HepG2 (cell line): ENCODE data around the gene RBM26. TPM values are rescaled to one million over a fixed set of nuclear protein-coding genes. Genes with fewer than 3 reads are reported as not detected.

ENCODE experiments used
- ATRX ChIP-seq: sonication (generic); formaldehyde crosslinking; IDR thresholded peaks from 2 replicates; pipeline ENCODE4 v1.4.0; 2020; ENCODE audit warnings: missing genetic modification reagents, borderline replicate concordance
- HDAC6 ChIP-seq: fragments of 200-600 bp; sonication (generic); IDR thresholded peaks from 2 replicates; pipeline ENCODE4 v1.7.0; 2017; ENCODE audit warnings: mild to moderate bottlenecking, antibody characterized with exemption, low read length, low read depth
- IKZF4 ChIP-seq: sonication (generic); formaldehyde crosslinking; IDR thresholded peaks from 2 replicates; pipeline ENCODE4 v1.5.1; 2020; ENCODE audit warnings: borderline replicate concordance, mild to moderate bottlenecking, low read depth, missing genetic modification reagents; ENCODE audit errors: not compliant biosample characterization
- MLXIP ChIP-seq: sonication (generic); formaldehyde crosslinking; IDR thresholded peaks from 2 replicates; pipeline ENCODE4 v1.9.0; 2021; ENCODE audit warnings: missing genetic modification reagents, borderline replicate concordance
- RFX1 ChIP-seq: fragments of 450-650 bp; IDR thresholded peaks from 2 replicates; pipeline ENCODE4 v1.6.1; 2017
- RFXANK ChIP-seq: IDR thresholded peaks from 2 replicates; pipeline ENCODE4 v1.6.1; 2016
- SP140L ChIP-seq: sonication (generic); formaldehyde crosslinking; IDR thresholded peaks from 2 replicates; pipeline ENCODE4 v1.4.0; 2020; ENCODE audit warnings: missing genetic modification reagents, borderline replicate concordance
- TFDP1 ChIP-seq: IDR thresholded peaks from 2 replicates; pipeline ENCODE4 v1.6.1; 2016; ENCODE audit warnings: missing compliant biosample characterization, missing genetic modification reagents, borderline replicate concordance
- polyA plus RNA-seq, 8 experiments: library from polyadenylated mRNA; depleted of rRNA in 3 of 8; stranded (reverse) in 7 of 8; unstranded in 1 of 8; fragments of >200 nt; fragmentation: Illumina TruSeq in 4 of 8; extraction: Trizol in 4 of 8; gene quantifications; 2 replicates each; pipeline versions ENCODE4 v1.2.1 to v1.2.3, GENCODE V29; 2011 to 2016; ENCODE audit warnings: low read depth in 4 of 8, missing spikeins in 1 of 8, mixed read lengths in 1 of 8; ENCODE audit not compliant: insufficient read depth in 1 of 8
- total RNA-seq, 5 experiments: library from RNA; depleted of rRNA; stranded (reverse); fragments of >200 nt; fragmentation: Illumina TruSeq; extraction: Trizol; gene quantifications; 2 replicates each; pipeline ENCODE4 v1.2.3, GENCODE V29; 2016; ENCODE audit warnings: low read depth in 1 of 5
- TF ChIP-seq, protein P1 (sequence below): sonication (generic); formaldehyde crosslinking; IDR thresholded peaks from 2 replicates; pipeline ENCODE4 v1.5.1; 2020; ENCODE audit warnings: mild to moderate bottlenecking, moderate library complexity, missing genetic modification reagents

RBM26 gene
- total and polyA plus RNA-seq, 2 of the 13 experiments (the other 11 are each of a cell fraction or from before 2014, with no cell fraction given) = 19.4 to 34.4 TPM

DNA sequence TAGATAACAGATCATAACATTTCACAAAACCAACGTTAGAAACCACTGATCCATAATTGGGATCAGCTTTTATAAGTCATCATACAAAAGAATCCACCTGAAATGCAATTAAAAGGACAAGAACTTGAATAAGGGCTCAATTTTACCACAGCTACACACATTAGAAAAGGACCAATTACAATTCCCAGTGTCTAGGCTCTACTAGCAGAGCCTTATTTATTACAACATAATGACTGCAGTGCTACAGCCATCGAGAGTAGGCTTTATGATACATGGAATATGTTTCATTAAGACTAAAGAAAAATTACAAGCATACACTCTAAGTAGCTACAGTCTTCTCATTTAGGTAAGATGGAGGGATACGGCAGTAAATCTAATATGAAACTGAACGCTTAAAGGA, 2.9 kb downstream of the RBM26 start (continued):
- TF ChIP-seq IKZF4 = no peak
- TF ChIP-seq RFX1 = no peak
- no peak for TF ChIP-seq MLXIP (CRISPR knock-in tag)
- no peak for TF ChIP-seq SP140L (CRISPR knock-in tag)
- TF ChIP-seq, protein P1, sequence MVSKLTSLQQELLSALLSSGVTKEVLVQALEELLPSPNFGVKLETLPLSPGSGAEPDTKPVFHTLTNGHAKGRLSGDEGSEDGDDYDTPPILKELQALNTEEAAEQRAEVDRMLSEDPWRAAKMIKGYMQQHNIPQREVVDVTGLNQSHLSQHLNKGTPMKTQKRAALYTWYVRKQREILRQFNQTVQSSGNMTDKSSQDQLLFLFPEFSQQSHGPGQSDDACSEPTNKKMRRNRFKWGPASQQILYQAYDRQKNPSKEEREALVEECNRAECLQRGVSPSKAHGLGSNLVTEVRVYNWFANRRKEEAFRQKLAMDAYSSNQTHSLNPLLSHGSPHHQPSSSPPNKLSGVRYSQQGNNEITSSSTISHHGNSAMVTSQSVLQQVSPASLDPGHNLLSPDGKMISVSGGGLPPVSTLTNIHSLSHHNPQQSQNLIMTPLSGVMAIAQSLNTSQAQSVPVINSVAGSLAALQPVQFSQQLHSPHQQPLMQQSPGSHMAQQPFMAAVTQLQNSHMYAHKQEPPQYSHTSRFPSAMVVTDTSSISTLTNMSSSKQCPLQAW (CRISPR knock-in tag) = no peak
- TF ChIP-seq TFDP1 = no peak
- TF ChIP-seq HDAC6 = no peak
- no peak for TF ChIP-seq RFXANK (CRISPR knock-in tag)
- no peak for TF ChIP-seq ATRX (CRISPR knock-in tag)
